ENCODE results near the gene EFCAB6. TPM values are rescaled to one million over a fixed set of nuclear protein-coding genes. Genes with fewer than 3 reads are reported as not detected.

The EFCAB6 gene
- total RNA-seq, 1 experiment from 2014 or later = 0.21 TPM

GRCh38 chr22:43845981-43846380 is 33.9 kb upstream of the EFCAB6 start:
- Histone ChIP-seq H3K4me3 (ENCODE audit: low read depth in 2 of 2, low read length in 2 of 2) (no peak overlapping the region), H3K9me3 (ENCODE audit: control insufficient read depth, insufficient read depth, low read depth, low read length) (no peaks in the 10 kb centered on the region), H3K4me1 (ENCODE audit: control insufficient read depth, insufficient read depth, low read length) (no peaks in the 10 kb centered on the region), H3K27me3 (ENCODE audit: control insufficient read depth, insufficient read depth, low read length) (no peaks in the 10 kb centered on the region), H3K27ac (ENCODE audit: low read length) (no peak overlapping the region), H3K36me3 (ENCODE audit: control insufficient read depth, insufficient read depth, low read length) (no peaks in the 10 kb centered on the region)
- DNase-seq (ENCODE audit: low read depth, low spot score) (no peak), ATAC-seq (no peak)
- ChIA-PET CTCF (no interaction called here), POLR2A (no interaction called here)
- TF ChIP-seq, protein P1, sequence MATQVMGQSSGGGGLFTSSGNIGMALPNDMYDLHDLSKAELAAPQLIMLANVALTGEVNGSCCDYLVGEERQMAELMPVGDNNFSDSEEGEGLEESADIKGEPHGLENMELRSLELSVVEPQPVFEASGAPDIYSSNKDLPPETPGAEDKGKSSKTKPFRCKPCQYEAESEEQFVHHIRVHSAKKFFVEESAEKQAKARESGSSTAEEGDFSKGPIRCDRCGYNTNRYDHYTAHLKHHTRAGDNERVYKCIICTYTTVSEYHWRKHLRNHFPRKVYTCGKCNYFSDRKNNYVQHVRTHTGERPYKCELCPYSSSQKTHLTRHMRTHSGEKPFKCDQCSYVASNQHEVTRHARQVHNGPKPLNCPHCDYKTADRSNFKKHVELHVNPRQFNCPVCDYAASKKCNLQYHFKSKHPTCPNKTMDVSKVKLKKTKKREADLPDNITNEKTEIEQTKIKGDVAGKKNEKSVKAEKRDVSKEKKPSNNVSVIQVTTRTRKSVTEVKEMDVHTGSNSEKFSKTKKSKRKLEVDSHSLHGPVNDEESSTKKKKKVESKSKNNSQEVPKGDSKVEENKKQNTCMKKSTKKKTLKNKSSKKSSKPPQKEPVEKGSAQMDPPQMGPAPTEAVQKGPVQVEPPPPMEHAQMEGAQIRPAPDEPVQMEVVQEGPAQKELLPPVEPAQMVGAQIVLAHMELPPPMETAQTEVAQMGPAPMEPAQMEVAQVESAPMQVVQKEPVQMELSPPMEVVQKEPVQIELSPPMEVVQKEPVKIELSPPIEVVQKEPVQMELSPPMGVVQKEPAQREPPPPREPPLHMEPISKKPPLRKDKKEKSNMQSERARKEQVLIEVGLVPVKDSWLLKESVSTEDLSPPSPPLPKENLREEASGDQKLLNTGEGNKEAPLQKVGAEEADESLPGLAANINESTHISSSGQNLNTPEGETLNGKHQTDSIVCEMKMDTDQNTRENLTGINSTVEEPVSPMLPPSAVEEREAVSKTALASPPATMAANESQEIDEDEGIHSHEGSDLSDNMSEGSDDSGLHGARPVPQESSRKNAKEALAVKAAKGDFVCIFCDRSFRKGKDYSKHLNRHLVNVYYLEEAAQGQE (IDR thresholded peaks at IDR 0.05; ENCODE audit: insufficient read depth in 1 of 2, low read depth in 2 of 2, low read length in 1 of 2) = no peak
- TF ChIP-seq POLR2AphosphoS5 (IDR thresholded peaks at IDR 0.05; ENCODE audit: low read depth, low read length) = no peak
- no peak for TF ChIP-seq CTCF (IDR thresholded peaks at IDR 0.05)
- TF ChIP-seq SIN3A (IDR thresholded peaks at IDR 0.05; ENCODE audit: borderline replicate concordance, insufficient read depth, low read depth, low read length) = no peak
- TF ChIP-seq TCF7L2 (IDR thresholded peaks at IDR 0.05; ENCODE audit: low read depth, low read length) = no peak
- BruUV-seq (replicated peaks) = no TSS peak
- intact Hi-C loops (cut with micrococcal nuclease; ENCODE audit: unreplicated experiment) (no loop called here), in situ Hi-C loops (cut with HindIII; ENCODE audit: low pct_unique_long_range_greater_than_20kb, low sequenced_read_pairs) (no loop called here)

DNA sequence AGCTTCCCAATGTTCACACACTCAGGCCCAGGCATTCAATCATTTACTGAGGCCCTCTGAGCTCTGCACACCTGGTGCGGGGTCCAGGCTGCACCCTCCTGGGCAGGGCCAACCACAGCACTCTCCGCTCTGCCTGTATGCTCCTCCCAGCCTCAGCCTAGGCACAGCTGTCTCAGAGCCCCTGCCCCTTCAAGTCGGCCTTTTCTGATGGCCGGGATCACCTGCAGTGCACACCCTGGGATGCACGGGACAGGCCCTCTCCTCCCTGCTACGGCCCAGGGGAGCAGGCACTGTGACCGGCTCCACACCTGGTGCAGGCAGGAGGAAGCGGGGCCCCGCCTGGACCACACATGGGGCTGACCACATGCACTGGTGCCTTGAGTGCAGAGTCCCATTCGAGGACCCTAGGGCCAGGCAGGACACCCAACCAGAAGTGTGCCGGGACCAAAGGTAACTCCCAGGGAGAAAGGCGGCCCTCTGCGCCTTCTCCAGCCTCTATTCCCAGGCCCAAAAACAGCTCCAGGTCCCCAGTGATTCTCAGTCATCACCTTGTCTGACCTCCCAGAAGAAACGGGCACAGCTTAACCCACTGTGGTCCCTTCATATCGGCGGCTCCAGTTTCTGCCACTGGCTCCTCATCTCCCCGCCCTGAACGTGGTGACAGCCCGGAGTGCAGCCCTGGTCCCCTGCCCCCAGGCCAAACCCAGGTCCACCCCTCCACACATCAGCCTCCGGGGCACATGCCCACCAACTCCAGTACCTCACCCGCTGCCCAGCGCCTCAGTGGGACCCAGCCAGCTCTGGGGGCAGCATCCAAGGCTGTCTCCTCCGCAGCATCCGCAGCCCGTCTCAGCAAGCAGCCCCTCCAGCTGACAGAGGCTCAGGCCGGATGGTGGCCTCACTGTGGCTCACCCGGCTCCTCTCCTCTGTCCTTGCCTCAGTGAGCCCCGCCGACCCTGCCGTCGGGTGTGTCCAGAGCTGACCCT is 32.7 kb upstream of the EFCAB6 start:
- Histone ChIP-seq H3K4me3 (ENCODE audit: low read depth in 2 of 2, low read length in 2 of 2) (no peak overlapping the region), H3K36me3 (ENCODE audit: control insufficient read depth, insufficient read depth, low read length) (no peaks in the 10 kb centered on the region), H3K9me3 (ENCODE audit: control insufficient read depth, insufficient read depth, low read depth, low read length) (no peaks in the 10 kb centered on the region), H3K27ac (ENCODE audit: low read length) (no peak overlapping the region), H3K27me3 (ENCODE audit: control insufficient read depth, insufficient read depth, low read length) (no peaks in the 10 kb centered on the region), H3K4me1 (ENCODE audit: control insufficient read depth, insufficient read depth, low read length) (no peaks in the 10 kb centered on the region)
- DNase-seq (ENCODE audit: low read depth, low spot score) = no peak
- ChIA-PET POLR2A (no interaction called here), CTCF (no interaction called here)
- in situ Hi-C loops (cut with HindIII; ENCODE audit: low pct_unique_long_range_greater_than_20kb, low sequenced_read_pairs) (no loop called here), intact Hi-C loops (cut with micrococcal nuclease; ENCODE audit: unreplicated experiment) (no loop called here)
- BruUV-seq (replicated peaks) = no TSS peak
- no peak for ATAC-seq
- TF ChIP-seq, protein P1 (IDR thresholded peaks at IDR 0.05; ENCODE audit: insufficient read depth in 1 of 2, low read depth in 2 of 2, low read length in 1 of 2) = no peak
- no peak for TF ChIP-seq SIN3A (IDR thresholded peaks at IDR 0.05; ENCODE audit: borderline replicate concordance, insufficient read depth, low read depth, low read length)
- TF ChIP-seq TCF7L2 (IDR thresholded peaks at IDR 0.05; ENCODE audit: low read depth, low read length) = no peak
- TF ChIP-seq POLR2AphosphoS5 (IDR thresholded peaks at IDR 0.05; ENCODE audit: low read depth, low read length) = no peak
- TF ChIP-seq CTCF (IDR thresholded peaks at IDR 0.05) = no peak
